Measurements from ENCODE around the gene CBLC. TPM values are rescaled to one million over a fixed set of nuclear protein-coding genes. Genes with fewer than 3 reads are reported as not detected.

CBLC gene
- total RNA-seq, 2 donors from 2014 or later, result 30.1 to 33.6 TPM

DNA sequence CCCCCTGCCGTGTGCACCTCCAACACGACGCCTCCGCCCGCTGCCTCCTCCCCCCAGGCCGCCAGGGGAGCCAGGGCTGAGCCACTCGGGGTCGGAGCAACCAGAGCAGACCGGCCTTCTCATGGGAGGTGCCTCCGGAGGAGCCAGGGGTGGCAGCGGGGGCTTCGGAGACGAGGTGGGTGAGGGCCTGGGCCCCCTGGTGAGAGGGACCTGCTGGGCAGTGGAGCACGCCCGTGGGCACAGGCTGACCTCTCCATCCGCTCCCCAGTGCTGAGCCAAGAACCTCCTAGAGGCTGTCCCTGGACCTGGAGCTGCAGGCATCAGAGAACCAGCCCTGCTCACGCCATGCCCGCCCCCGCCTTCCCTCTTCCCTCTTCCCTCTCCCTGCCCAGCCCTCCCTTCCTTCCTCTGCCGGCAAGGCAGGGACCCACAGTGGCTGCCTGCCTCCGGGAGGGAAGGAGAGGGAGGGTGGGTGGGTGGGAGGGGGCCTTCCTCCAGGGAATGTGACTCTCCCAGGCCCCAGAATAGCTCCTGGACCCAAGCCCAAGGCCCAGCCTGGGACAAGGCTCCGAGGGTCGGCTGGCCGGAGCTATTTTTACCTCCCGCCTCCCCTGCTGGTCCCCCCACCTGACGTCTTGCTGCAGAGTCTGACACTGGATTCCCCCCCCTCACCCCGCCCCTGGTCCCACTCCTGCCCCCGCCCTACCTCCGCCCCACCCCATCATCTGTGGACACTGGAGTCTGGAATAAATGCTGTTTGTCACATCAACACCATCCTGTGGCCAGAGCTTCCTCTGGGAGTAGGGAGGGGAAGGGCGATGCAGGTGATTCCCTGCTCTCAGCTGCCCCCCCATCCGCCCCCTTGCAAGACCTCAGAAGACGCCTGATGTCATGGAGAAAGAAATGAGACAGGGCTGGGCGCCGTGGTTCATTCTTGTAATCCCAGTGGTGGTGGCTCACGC, 43.2 kb downstream of the CBLC start:
- no peak for DNase-seq (ENCODE audit: low spot score)
- TF ChIP-seq POLR2A (IDR thresholded peaks at IDR 0.05) (no peak), POLR2AphosphoS5 (IDR thresholded peaks at IDR 0.05) (no peak)
- TF ChIP-seq, protein P1, sequence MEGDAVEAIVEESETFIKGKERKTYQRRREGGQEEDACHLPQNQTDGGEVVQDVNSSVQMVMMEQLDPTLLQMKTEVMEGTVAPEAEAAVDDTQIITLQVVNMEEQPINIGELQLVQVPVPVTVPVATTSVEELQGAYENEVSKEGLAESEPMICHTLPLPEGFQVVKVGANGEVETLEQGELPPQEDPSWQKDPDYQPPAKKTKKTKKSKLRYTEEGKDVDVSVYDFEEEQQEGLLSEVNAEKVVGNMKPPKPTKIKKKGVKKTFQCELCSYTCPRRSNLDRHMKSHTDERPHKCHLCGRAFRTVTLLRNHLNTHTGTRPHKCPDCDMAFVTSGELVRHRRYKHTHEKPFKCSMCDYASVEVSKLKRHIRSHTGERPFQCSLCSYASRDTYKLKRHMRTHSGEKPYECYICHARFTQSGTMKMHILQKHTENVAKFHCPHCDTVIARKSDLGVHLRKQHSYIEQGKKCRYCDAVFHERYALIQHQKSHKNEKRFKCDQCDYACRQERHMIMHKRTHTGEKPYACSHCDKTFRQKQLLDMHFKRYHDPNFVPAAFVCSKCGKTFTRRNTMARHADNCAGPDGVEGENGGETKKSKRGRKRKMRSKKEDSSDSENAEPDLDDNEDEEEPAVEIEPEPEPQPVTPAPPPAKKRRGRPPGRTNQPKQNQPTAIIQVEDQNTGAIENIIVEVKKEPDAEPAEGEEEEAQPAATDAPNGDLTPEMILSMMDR (IDR thresholded peaks at IDR 0.05), result no peak
- Histone ChIP-seq H3K27ac (no peak overlapping the region), H3K4me3 (no peak overlapping the region), H3K36me3 (no peaks in the 10 kb centered on the region), H3K4me1 (replicated peaks) (no peaks in the 10 kb centered on the region), H3K27me3 (replicated peaks; ENCODE audit: insufficient read depth) (no peaks in the 10 kb centered on the region), H3K9me3 (no peaks in the 10 kb centered on the region)
- WGBS, result 56% methylated on average over 26 of the region's 35 CpGs
- intact Hi-C loops (cut with DNase I), result no loop called here

DNA sequence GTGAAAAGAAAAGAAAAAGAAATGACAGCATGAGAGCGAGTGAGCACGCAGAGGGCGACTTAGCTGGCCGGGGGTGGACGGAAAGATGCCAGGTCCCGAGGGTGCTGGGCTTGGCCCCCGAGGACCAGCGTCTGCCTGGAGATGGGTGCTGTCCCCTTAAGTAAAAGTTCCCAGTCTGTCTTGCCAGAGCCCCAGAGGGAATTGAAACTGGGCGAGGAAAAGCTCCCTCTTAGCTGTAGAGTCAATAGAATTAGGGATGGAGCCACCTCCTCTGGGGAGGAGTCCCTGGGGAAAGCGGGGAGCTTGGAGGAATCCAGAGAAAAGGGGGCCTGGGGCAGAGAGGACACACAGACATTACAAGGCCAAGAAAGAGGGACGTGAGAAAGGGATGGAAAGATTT, 44.5 kb downstream of the CBLC start:
- Histone ChIP-seq H3K9me3 (no peaks in the 10 kb centered on the region), H3K27ac (no peak overlapping the region), H3K27me3 (replicated peaks; ENCODE audit: insufficient read depth) (no peaks in the 10 kb centered on the region), H3K4me3 (no peak overlapping the region), H3K36me3 (no peaks in the 10 kb centered on the region), H3K4me1 (replicated peaks) (no peaks in the 10 kb centered on the region)
- intact Hi-C loops (cut with DNase I), result no loop called here
- no peak for TF ChIP-seq POLR2A (IDR thresholded peaks at IDR 0.05)
- TF ChIP-seq, protein P1 (IDR thresholded peaks at IDR 0.05), result no peak
- 56% methylated on average over 11 of the region's 11 CpGs for WGBS
- no peak for DNase-seq (ENCODE audit: low spot score)

DNA sequence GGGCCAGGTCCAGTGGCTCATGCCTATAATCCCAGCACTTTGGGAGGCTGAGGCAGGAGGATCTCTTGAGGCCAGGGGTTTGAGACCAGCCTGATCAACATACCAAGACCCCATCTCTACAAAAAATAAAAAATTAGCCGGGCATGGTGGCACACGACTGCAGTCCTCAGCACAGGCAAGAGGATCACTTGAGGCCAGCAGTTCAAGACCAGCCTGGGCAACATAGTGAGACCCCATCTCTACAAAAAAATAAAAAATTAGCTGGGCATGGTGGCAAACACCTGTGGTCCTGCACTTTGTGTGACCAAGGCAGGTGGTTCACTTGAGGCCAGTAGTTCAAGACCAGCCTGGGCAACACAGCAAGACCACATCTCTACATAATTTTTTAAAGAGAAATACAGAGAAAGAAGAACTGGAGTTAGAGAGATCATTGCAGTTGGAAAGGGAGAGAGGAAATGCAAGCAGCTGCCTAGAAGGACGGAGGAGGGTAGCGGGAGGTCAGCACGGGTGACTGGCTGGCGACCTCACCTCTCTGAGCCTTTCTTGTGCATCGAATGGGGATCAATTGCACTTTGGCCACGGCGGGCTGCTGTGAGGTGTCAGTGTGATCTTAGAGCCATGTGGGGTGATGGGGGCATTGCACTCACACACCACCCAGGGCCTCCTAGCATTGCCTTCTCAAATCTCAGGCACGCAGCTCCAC, 45.1 kb downstream of the CBLC start:
- H3K4me3 ChIP-seq, result no peak overlapping the region
- DNase-seq (ENCODE audit: low spot score), result no peak
- intact Hi-C loops (cut with DNase I), result no loop called here
- no peaks in the 10 kb centered on the region for H3K36me3 ChIP-seq
- no peaks in the 10 kb centered on the region for H3K9me3 ChIP-seq
- no peaks in the 10 kb centered on the region for H3K27me3 ChIP-seq (replicated peaks; ENCODE audit: insufficient read depth)
- 64% methylated on average over 10 of the region's 10 CpGs for WGBS
- no peaks in the 10 kb centered on the region for H3K4me1 ChIP-seq (replicated peaks)
- H3K27ac ChIP-seq, result peak overlapping the region in 1 of 2 donors; percentile 36
- no peak for TF ChIP-seq POLR2A (IDR thresholded peaks at IDR 0.05)
- TF ChIP-seq, protein P1 (IDR thresholded peaks at IDR 0.05), result no peak
- TF ChIP-seq POLR2AphosphoS5 (IDR thresholded peaks at IDR 0.05), result no peak

DNA sequence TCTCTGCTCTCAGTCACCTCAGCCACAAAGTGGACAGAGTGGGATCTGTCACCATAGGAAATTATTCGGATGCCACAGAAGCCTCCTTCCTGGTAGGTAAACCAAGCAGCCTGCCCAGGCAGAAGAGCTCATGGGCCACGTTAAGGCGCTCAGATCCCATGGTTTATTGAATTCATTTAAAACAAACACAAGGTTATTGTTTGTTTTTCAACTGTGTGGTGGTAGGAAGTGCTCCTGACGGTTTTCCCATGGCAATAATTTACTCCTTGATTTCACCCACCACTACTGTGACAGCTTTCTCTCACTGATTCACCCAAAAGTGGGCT, 45.6 kb downstream of the CBLC start:
- 28% methylated on average over 4 of the region's 4 CpGs for WGBS
- Histone ChIP-seq H3K4me1 (replicated peaks) (no peaks in the 10 kb centered on the region), H3K4me3 (no peak overlapping the region), H3K36me3 (no peaks in the 10 kb centered on the region), H3K27me3 (replicated peaks; ENCODE audit: insufficient read depth) (no peaks in the 10 kb centered on the region), H3K27ac (peak overlapping the region in 1 of 2 donors; percentile 36), H3K9me3 (no peaks in the 10 kb centered on the region)
- intact Hi-C loops (cut with DNase I), result no loop called here
- no peak for DNase-seq (ENCODE audit: low spot score)
- TF ChIP-seq POLR2A (IDR thresholded peaks at IDR 0.05) (no peak), POLR2AphosphoS5 (IDR thresholded peaks at IDR 0.05) (no peak)
- TF ChIP-seq, protein P1 (IDR thresholded peaks at IDR 0.05), result no peak
